Measurements from ENCODE around the gene SLC30A7.

SLC30A7 gene

GRCh38 chr1:101027194-101027772, 131.4 kb downstream of the SLC30A7 start:
- DNase-seq: no peak
- H3K4me3 ChIP-seq (ENCODE audit: control insufficient read depth in 1 of 7, extremely low read depth in 1 of 7, insufficient read depth in 4 of 7, low read depth in 2 of 7, low read length in 6 of 7): peak overlapping the region in 1 of 7 experiments; percentile 93
- H3K27ac ChIP-seq (ENCODE audit: insufficient read depth in 1 of 2, low read depth in 1 of 2, low read length in 2 of 2, poor library complexity in 1 of 2, severe bottlenecking in 2 of 2): no peak overlapping the region
- H3K36me3 ChIP-seq (ENCODE audit: control insufficient read depth in 4 of 4, insufficient read depth in 4 of 4, low read length in 3 of 4): peaks cover 0 to 8% (median 2%) of the 10 kb centered on the region in 4 experiments
- peaks cover 8 to 28% (median 15%) of the 10 kb centered on the region in 4 experiments for H3K4me1 ChIP-seq (ENCODE audit: control extremely low read depth in 1 of 4, control insufficient read depth in 4 of 4, insufficient read depth in 4 of 4, low read length in 3 of 4)
- no peaks in the 10 kb centered on the region for H3K27me3 ChIP-seq (replicated peaks in 2 of 5; ENCODE audit: control insufficient read depth in 4 of 5, insufficient read depth in 5 of 5, low read length in 4 of 5)
- H3K9me3 ChIP-seq (ENCODE audit: control extremely low read depth in 1 of 5, control insufficient read depth in 4 of 5, insufficient read depth in 2 of 5, low read depth in 1 of 5, low read length in 4 of 5): no peaks in the 10 kb centered on the region
- WGBS (ENCODE audit: insufficient coverage): 93% methylated on average over 3 of the region's 6 CpGs
- ChIA-PET POLR2A (no interaction called here), CTCF (interaction anchor here (1.1 to 1.2 kb wide), 2 partner anchors 10 to 94 kb away, joined by 3 to 4 read pairs; no protein-coding TSS in a partner anchor)

GRCh38 chr1:101028466-101028865, 132.6 kb downstream of the SLC30A7 start:
- no peak overlapping the region for H3K27ac ChIP-seq (ENCODE audit: insufficient read depth in 1 of 2, low read depth in 1 of 2, low read length in 2 of 2, poor library complexity in 1 of 2, severe bottlenecking in 2 of 2)
- peaks cover 8 to 28% (median 15%) of the 10 kb centered on the region in 4 experiments for H3K4me1 ChIP-seq (ENCODE audit: control extremely low read depth in 1 of 4, control insufficient read depth in 4 of 4, insufficient read depth in 4 of 4, low read length in 3 of 4)
- WGBS (ENCODE audit: insufficient coverage): no CpG with 5 or more reads among the region's 2 CpGs
- no peaks in the 10 kb centered on the region for H3K27me3 ChIP-seq (replicated peaks in 2 of 5; ENCODE audit: control insufficient read depth in 4 of 5, insufficient read depth in 5 of 5, low read length in 4 of 5)
- H3K9me3 ChIP-seq (ENCODE audit: control extremely low read depth in 1 of 5, control insufficient read depth in 4 of 5, insufficient read depth in 2 of 5, low read depth in 1 of 5, low read length in 4 of 5): peaks cover 0 to 4% (median 0%) of the 10 kb centered on the region in 5 experiments
- H3K4me3 ChIP-seq (ENCODE audit: control insufficient read depth in 1 of 7, extremely low read depth in 1 of 7, insufficient read depth in 4 of 7, low read depth in 2 of 7, low read length in 6 of 7): no peak overlapping the region
- ChIA-PET POLR2A (no interaction called here), CTCF (interaction anchor here (1.0 kb wide), 1 partner anchor 210 kb away, joined by 3 read pairs; no protein-coding TSS in a partner anchor)
- DNase-seq: no peak
- H3K36me3 ChIP-seq (ENCODE audit: control insufficient read depth in 4 of 4, insufficient read depth in 4 of 4, low read length in 3 of 4): peaks cover 0 to 8% (median 2%) of the 10 kb centered on the region in 4 experiments

GRCh38 chr1:101029184-101029583, 133.3 kb downstream of the SLC30A7 start:
- peaks cover 8 to 28% (median 15%) of the 10 kb centered on the region in 4 experiments for H3K4me1 ChIP-seq (ENCODE audit: control extremely low read depth in 1 of 4, control insufficient read depth in 4 of 4, insufficient read depth in 4 of 4, low read length in 3 of 4)
- no peak overlapping the region for H3K4me3 ChIP-seq (ENCODE audit: control insufficient read depth in 1 of 7, extremely low read depth in 1 of 7, insufficient read depth in 4 of 7, low read depth in 2 of 7, low read length in 6 of 7)
- H3K9me3 ChIP-seq (ENCODE audit: control extremely low read depth in 1 of 5, control insufficient read depth in 4 of 5, insufficient read depth in 2 of 5, low read depth in 1 of 5, low read length in 4 of 5): peaks cover 0 to 4% (median 0%) of the 10 kb centered on the region in 5 experiments
- ChIA-PET CTCF (interaction anchor here (1.0 to 1.4 kb wide), 3 partner anchors 209 to 211 kb away, joined by 3 read pairs; no protein-coding TSS in a partner anchor), POLR2A (no interaction called here)
- peaks cover 0 to 8% (median 2%) of the 10 kb centered on the region in 4 experiments for H3K36me3 ChIP-seq (ENCODE audit: control insufficient read depth in 4 of 4, insufficient read depth in 4 of 4, low read length in 3 of 4)
- H3K27ac ChIP-seq (ENCODE audit: insufficient read depth in 1 of 2, low read depth in 1 of 2, low read length in 2 of 2, poor library complexity in 1 of 2, severe bottlenecking in 2 of 2): no peak overlapping the region
- H3K27me3 ChIP-seq (replicated peaks in 2 of 5; ENCODE audit: control insufficient read depth in 4 of 5, insufficient read depth in 5 of 5, low read length in 4 of 5): no peaks in the 10 kb centered on the region
- DNase-seq: no peak
- no CpG with 5 or more reads among the region's 1 CpG for WGBS (ENCODE audit: insufficient coverage)

- CTCF ChIA-PET: interaction anchor here (0.8 to 3.0 kb wide), 4 partner anchors 10 to 259 kb away, joined by 3 to 8 read pairs (median 3); no protein-coding TSS in a partner anchor
- no peak overlapping the region for H3K27ac ChIP-seq (ENCODE audit: insufficient read depth in 1 of 2, low read depth in 1 of 2, low read length in 2 of 2, poor library complexity in 1 of 2, severe bottlenecking in 2 of 2)
- no peak overlapping the region for H3K4me3 ChIP-seq (ENCODE audit: control insufficient read depth in 1 of 7, extremely low read depth in 1 of 7, insufficient read depth in 4 of 7, low read depth in 2 of 7, low read length in 6 of 7)
- peaks cover 0 to 4% (median 0%) of the 10 kb centered on the region in 5 experiments for H3K9me3 ChIP-seq (ENCODE audit: control extremely low read depth in 1 of 5, control insufficient read depth in 4 of 5, insufficient read depth in 2 of 5, low read depth in 1 of 5, low read length in 4 of 5)
- peaks cover 0 to 8% (median 2%) of the 10 kb centered on the region in 4 experiments for H3K36me3 ChIP-seq (ENCODE audit: control insufficient read depth in 4 of 4, insufficient read depth in 4 of 4, low read length in 3 of 4)
- H3K4me1 ChIP-seq (ENCODE audit: control extremely low read depth in 1 of 4, control insufficient read depth in 4 of 4, insufficient read depth in 4 of 4, low read length in 3 of 4): peaks cover 5 to 16% (median 9%) of the 10 kb centered on the region in 4 experiments
- POLR2A ChIA-PET: interaction anchor here (1.8 kb wide), 1 partner anchor 18 kb away, joined by 4 read pairs; no protein-coding TSS in a partner anchor
- peak; percentile 14 to 67 (median 42) for DNase-seq
- WGBS (ENCODE audit: insufficient coverage): 57% methylated on average over 2 of the region's 4 CpGs
- H3K27me3 ChIP-seq (replicated peaks in 2 of 5; ENCODE audit: control insufficient read depth in 4 of 5, insufficient read depth in 5 of 5, low read length in 4 of 5): no peaks in the 10 kb centered on the region
These were observed 135.0 kb downstream of the SLC30A7 start for GRCh38 chr1:101030881-101031280.

Measured in common myeloid progenitor, CD34-positive (primary cell).